Astrocyte of the spinal cord (primary cell): ENCODE measurements around the gene PPARG.

ENCODE experiments used
- DNase-seq: peaks from one replicate; pipeline ENCODE4 v3.0.0; 2011; ENCODE audit warnings: low read depth, low spot score
- H3K4me3 ChIP-seq: 2 replicates; pipeline ENCODE4 v1.5.1; 2011; ENCODE audit warnings: low read depth, mild to moderate bottlenecking, low read length, moderate library complexity
- in situ Hi-C: cut with HindIII; loops from 2 replicates; pipeline ENCODE4 v1.10.0; 2017; ENCODE audit warnings: low sequenced_read_pairs
- TF ChIP-seq, protein P1 (sequence below): IDR thresholded peaks from 2 replicates; pipeline ENCODE4 v1.5.1; 2012; ENCODE audit warnings: low read depth, mild to moderate bottlenecking, low read length, inconsistent platforms

The PPARG gene

DNA sequence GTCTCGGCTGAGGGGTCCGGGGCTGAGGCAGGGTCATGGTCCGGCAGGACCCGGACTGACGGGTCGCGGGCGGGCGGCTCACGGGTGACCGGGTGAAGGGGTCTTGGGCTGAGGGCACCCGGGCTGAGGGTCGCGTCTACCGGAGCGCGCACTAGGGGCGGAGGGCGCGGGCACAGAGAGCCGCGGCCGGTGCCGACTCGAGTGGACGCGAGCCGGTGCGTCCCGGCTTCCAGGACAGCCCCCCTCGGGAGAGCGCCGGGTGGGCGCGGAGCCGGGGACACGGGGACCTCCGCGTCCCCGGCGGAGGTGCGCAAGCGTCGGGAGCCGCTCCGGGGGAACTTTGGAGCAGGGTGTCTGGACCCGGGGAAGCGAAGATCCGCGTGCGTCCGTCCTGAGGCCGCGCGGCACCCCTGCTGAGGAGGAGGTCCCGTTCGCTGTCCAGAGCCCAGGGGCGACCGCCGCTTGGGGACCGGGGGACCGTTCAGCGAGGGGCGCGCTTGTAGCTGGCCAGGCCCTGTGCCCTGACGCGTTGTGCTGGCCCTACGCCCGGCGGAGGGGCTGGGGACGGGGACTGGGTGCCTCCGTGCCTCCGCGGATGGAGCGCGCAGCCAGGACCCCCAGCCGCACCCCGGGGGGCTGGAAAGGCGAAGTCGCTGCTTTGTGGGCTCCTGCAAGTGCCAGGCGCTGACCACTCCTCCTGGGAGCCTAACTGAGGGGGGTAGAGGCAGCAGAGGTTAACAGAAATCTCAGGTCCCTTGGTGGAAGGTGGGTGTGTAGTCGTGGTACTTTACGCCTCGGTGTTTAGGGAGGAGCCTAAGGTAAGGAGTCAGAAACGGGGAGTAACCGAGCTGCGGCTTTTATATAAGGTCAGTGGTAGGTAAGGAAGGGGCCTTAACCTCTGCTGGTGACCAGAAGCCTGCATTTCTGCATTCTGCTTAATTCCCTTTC lies at the start of gene PPARG:
TSS of gene PPARG (plus strand) at position 889 of the 948 bp plus-strand sequence. CDS start 90,642 bp downstream, outside the sequence.
- DNase-seq, result peak; percentile 30
- in situ Hi-C loops, result no loop called here
- peak within 1 kb of the TSS; percentile 81 for H3K4me3 ChIP-seq
- TF ChIP-seq, protein P1, sequence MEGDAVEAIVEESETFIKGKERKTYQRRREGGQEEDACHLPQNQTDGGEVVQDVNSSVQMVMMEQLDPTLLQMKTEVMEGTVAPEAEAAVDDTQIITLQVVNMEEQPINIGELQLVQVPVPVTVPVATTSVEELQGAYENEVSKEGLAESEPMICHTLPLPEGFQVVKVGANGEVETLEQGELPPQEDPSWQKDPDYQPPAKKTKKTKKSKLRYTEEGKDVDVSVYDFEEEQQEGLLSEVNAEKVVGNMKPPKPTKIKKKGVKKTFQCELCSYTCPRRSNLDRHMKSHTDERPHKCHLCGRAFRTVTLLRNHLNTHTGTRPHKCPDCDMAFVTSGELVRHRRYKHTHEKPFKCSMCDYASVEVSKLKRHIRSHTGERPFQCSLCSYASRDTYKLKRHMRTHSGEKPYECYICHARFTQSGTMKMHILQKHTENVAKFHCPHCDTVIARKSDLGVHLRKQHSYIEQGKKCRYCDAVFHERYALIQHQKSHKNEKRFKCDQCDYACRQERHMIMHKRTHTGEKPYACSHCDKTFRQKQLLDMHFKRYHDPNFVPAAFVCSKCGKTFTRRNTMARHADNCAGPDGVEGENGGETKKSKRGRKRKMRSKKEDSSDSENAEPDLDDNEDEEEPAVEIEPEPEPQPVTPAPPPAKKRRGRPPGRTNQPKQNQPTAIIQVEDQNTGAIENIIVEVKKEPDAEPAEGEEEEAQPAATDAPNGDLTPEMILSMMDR, result no peak

DNA sequence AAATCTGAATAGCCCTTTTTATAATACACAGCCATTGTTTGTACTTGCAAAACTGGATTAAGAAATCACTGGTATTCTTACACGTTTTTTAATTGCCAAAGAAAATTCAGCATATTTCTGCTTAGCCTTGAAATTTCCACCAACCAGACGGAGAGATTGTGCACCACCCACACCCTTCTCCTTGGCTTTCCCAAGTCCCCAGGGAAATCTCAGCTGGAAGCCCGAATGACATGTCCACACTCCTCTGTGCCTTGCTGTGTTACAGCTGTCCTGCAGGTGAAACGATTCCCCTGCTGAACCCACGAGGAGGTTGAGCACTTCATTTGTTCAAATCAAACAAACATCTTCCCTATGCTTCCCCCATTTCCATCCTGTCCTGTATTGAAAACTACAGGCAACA lies 49.6 kb upstream of the PPARG start:
- no peak for DNase-seq
- TF ChIP-seq, protein P1, result no peak
- in situ Hi-C loops, result no loop called here
- H3K4me3 ChIP-seq, result no peak overlapping the region

DNA sequence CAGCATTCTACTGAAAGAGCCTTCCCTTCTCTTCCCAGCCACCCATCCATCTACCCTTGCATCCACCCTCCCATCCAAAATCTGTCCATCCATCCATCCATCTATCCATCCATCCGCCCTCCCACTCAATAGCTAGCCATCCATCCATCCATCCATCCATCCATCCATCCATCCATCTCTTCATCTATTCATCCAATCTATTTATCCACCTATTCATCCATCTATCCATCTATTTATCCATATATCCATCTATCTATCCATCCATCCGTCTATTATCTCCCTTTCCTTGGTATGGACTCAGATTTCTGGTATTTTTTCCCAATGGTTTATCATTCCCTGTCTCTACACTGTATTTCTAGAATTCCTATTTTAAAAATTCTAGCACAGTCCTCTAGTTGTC lies 46.1 kb upstream of the PPARG start:
- DNase-seq, result no peak
- in situ Hi-C loops, result no loop called here
- TF ChIP-seq, protein P1, result no peak
- no peak overlapping the region for H3K4me3 ChIP-seq

DNA sequence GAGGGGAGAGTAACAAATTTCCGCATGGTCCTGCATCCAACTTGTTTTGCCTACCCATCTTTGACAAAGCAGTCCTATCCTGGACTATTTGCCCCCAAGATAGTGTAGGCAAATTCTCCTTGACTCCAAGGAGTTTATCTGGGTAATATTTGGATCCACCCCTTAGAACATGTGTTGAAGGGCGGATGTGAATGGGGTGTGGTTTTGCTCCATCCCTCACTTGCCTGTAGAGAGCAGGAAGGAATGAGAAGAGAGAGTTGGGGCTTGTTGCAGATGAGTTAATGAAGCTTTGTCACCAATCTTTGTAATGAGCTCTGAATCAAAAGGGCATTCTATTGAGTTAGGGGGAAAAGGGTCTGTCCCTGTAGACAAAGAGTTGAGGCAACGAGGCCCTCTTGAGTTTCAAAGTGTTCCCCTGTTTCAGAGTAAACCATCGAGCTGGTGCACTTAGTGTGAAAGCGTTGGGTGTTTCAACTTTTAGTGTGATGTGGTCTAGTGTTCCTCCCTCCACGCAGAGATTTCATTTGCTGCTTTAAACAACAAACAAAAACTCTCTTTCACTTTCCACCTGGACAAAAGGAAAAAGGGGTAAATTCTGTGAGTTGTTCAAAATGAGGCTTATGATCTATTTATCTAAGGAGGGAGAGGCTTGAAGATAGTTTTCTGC lies 42.2 kb upstream of the PPARG start:
- no peak for DNase-seq
- TF ChIP-seq, protein P1, result no peak
- H3K4me3 ChIP-seq, result no peak overlapping the region
- in situ Hi-C loops, result no loop called here

DNA sequence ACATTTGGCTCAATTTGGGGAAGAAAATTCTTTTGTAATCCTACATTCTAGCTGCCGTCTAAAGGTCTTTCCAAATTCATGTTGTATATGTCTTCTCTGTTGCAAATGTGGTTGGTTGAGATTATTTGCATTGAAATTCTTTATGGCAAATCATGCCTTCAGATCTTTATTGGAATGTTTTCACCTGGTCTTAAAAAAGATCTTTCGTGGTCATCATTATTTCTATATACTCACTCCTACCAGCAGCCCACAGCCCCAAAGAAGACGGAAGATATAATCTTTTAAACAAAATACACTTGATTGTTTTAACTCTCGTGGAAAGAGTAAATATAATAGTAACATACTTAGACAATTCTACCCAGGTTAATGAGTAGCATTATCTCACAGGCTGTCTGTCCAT lies 41.5 kb upstream of the PPARG start:
- DNase-seq, result no peak
- in situ Hi-C loops, result no loop called here
- H3K4me3 ChIP-seq, result no peak overlapping the region

DNA sequence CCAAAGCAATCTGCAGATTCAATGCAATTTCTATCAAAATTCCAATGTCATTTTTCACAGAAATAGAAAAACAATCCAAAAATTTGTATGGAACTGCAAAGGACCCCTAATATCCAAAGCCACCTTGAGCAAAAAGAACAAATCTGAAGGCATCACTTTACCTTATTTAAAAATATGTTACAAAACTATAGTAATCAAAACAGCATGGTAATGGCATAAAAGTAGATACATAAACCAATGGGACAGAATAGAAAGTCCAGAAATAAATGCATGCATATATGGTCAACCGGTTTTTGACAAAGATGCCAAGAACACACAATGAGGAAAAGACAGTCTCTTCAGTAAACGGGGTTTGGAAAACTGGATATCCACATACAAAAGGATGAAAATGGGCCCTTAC lies 39.4 kb upstream of the PPARG start:
- DNase-seq, result no peak
- TF ChIP-seq, protein P1, result no peak
- in situ Hi-C loops, result no loop called here
- H3K4me3 ChIP-seq, result no peak overlapping the region

More for the DNA sequence above, 41.5 kb upstream of the PPARG start:
- TF ChIP-seq, protein P1, result no peak
